RKO (cell line): ENCODE measurements around the gene ACAA2.

Source experiments
- DNase-seq: peaks from one replicate; pipeline ENCODE4 v3.0.0-alpha.2; 2016; ENCODE audit warnings: low spot score

Gene ACAA2

GRCh38 chr18:49739275-49739674, 74.1 kb downstream of the ACAA2 start:
- no peak for DNase-seq

- no peak for DNase-seq
These were observed 74.6 kb downstream of the ACAA2 start for GRCh38 chr18:49738721-49739120.

- no peak for DNase-seq
These were observed 78.5 kb downstream of the ACAA2 start for GRCh38 chr18:49734836-49735235.

GRCh38 chr18:49733896-49734585, 79.3 kb downstream of the ACAA2 start:
- no peak for DNase-seq

GRCh38 chr18:49733321-49733720, 80.0 kb downstream of the ACAA2 start:
- DNase-seq = no peak
